Suprapubic skin (tissue), 3 donors: Measurements from ENCODE around the gene CCT7.

Experiments used
- CTCF ChIP-seq, 2 donors: fragments of 200-600 bp in 1 of 2; fragments of 450-650 bp in 1 of 2; sonication (generic) in 1 of 2; IDR thresholded peaks; one replicate each; pipeline ENCODE4 v1.5.1; 2016 to 2019; ENCODE audit warnings: antibody characterized with exemption in 2 of 2, mild to moderate bottlenecking in 1 of 2, moderate library complexity in 1 of 2
- POLR2A ChIP-seq, 2 donors: fragments of 450-650 bp; IDR thresholded peaks; one replicate each; pipeline ENCODE4 v1.6.1; 2017; ENCODE audit warnings: antibody characterized with exemption in 2 of 2, mild to moderate bottlenecking in 2 of 2, moderate library complexity in 2 of 2

GRCh38 chr2:73284296-73285158 lies 50.4 kb downstream of the CCT7 start, which contains the start of gene FBXO41:
- no peak for TF ChIP-seq CTCF (IDR thresholded peaks at IDR 0.05)
- no peak for TF ChIP-seq POLR2A (IDR thresholded peaks at IDR 0.05)
